Activated T-helper 17 cell treated with anti-CD3 and anti-CD28 coated beads, Interleukin-2, amount 50 U/mL, for 72 hours (primary cell): ENCODE results near the gene EFCAB5. TPM values are rescaled to one million over a fixed set of nuclear protein-coding genes. Genes with fewer than 3 reads are reported as not detected.
"Not testable (repeated sequence)": the region's sequence is repeated elsewhere in the genome, so short reads cannot be mapped to it uniquely, and the experiment has no call there.

ENCODE experiments used
- ATAC-seq: fragments of 150-1000 bp; cut with Tn5 transposase; replicated peaks from 2 replicates; pipeline ENCODE4 v1.10.0; 2021; ENCODE audit warnings: mild to moderate bottlenecking, moderate library complexity
- H3K27ac Mint-ChIP-seq: one replicate; pipeline ENCODE4 v1.8.0; 2022; ENCODE audit warnings: mixed read lengths
- H3K27me3 Mint-ChIP-seq: one replicate; pipeline ENCODE4 v1.8.0; 2022; ENCODE audit warnings: mixed read lengths
- H3K36me3 Mint-ChIP-seq: one replicate; pipeline ENCODE4 v1.8.0; 2022; ENCODE audit warnings: low read depth, mild to moderate bottlenecking, mixed read lengths
- H3K4me1 Mint-ChIP-seq: one replicate; pipeline ENCODE4 v1.8.0; 2022; ENCODE audit warnings: mixed read lengths
- H3K4me3 Mint-ChIP-seq: one replicate; pipeline ENCODE4 v1.8.0; 2022; ENCODE audit warnings: mild to moderate bottlenecking, mixed read lengths
- H3K9me3 Mint-ChIP-seq: one replicate; pipeline ENCODE4 v1.8.0; 2022; ENCODE audit warnings: mixed read lengths
- total RNA-seq, 2 donors: library from RNA; stranded (reverse); gene quantifications; one replicate each; pipeline ENCODE4 v1.2.3, GENCODE V29; 2022

EFCAB5 gene
- total RNA-seq, 2 donors from 2014 or later: 1.1 to 1.8 TPM

DNA sequence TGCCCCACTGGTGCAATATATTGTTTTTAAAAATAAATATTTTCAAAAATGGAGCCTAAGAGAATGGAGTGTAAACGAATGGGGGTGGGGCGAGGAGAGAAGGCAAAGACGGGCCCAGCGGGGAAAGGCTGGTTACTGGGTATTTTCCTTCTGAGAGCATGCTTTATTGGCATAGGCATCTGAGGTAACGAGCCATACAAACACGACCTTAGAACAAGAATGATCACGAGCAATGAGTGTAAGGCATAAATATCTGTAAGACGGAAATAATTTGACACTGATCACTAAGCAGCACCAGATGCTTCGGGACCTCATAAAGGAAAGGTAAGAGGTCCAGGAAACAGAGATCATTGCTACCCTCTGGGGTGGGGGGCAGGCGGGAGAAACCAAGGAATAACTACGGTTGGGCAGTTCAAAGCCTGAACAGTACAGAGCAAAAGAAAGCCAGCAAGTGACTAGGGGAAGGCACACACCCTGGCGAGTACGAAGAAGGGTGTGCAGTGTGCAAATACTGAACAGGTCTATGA is 12.4 kb upstream of the EFCAB5 start:
- Mint-ChIP-seq H3K27me3 (no peaks in the 10 kb centered on the region), H3K36me3 (peaks cover 26% of the 10 kb centered on the region), H3K4me3 (no peak overlapping the region), H3K9me3 (no peaks in the 10 kb centered on the region), H3K4me1 (peaks cover 15% of the 10 kb centered on the region), H3K27ac (no peak overlapping the region)
- ATAC-seq: no peak

DNA sequence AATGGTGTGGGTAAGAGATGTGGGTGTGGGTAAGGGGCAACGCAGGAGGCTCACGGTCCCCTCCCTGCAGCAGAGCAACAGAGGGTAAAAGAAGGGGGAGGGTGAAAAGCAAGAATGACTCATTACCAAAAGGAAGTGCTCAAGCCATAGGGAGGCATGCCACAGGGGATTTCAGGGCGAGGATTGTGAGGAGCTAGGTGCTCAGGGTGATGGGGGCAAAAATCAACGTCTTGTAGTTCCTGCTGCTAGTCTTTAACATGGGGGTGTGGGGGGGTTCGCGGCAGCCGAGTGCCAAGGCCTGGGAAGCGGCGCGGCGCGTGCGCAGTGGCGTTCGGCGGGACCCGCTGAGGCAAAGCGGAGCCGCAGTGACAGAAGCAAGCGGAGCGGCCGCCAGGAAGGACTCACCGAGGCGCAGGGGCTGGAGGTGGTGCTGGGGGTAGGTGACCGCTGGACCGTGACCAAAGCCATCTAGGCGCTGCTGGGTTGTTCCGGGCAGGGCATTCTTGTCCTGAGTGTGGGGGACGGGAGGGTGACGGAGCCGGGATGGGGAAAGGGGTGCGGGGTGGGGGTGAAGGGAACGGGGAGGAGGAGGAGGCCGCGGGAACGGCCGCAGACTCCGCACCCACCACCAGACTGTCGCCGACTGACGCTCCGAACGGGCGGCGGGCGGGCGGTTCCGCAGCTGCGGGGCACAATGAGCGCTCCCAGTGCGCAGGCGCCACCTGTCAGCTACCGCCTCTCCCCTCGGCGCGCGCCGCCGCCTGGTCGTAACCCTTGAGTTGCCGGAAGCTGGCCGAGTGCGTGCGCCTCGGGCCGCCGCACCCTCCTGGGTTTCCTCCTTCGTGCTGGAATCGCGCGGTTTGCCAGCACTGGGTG is 11.7 kb upstream of the EFCAB5 start, which contains the start of gene SSH2:
Gene SSH2, minus strand, starts transcription at position 696 of the 876 bp plus-strand sequence. Its CDS starts 228 bp downstream, at position 468.
- H3K27me3 Mint-ChIP-seq: no peaks in the 10 kb centered on the region
- peaks cover 26% of the 10 kb centered on the region for H3K36me3 Mint-ChIP-seq
- peaks cover 15% of the 10 kb centered on the region for H3K4me1 Mint-ChIP-seq
- no peaks in the 10 kb centered on the region for H3K9me3 Mint-ChIP-seq
- no peak within 1 kb of the TSS for H3K27ac Mint-ChIP-seq
- no peak within 1 kb of the TSS for H3K4me3 Mint-ChIP-seq
- peak; percentile 86 for ATAC-seq

DNA sequence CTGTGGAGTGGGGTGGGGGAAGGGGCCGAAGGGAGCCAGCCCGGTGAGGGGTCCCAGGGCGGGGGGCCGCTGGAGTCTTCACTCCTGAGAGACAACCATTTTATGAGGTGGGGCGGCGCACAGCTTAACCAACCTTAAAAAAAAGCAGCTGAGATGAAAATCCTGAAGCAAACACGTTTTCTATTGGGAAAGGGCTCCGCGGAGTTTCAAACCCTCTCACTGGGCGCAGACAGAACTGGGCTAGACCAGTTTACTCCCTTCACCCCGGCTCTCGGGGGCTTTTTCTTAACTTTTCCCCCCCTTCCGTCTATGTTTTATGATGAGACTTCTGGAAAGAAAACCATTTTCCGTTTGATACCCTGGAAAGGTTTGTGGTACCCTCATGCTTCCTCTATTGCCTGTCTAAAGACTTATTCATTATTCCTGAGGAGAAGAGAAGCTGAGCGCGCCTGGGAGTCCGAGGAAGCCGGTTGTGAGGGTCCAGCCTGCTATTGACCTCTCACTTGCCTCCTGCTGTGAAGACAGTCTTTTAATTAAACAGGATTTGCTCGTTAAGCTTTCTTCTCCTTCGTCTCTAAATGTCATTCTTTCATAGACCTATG is 10.9 kb upstream of the EFCAB5 start:
- Mint-ChIP-seq H3K9me3 (no peaks in the 10 kb centered on the region), H3K27ac (no peak overlapping the region), H3K36me3 (peaks cover 23% of the 10 kb centered on the region), H3K27me3 (no peaks in the 10 kb centered on the region), H3K4me3 (no peak overlapping the region), H3K4me1 (peaks cover 15% of the 10 kb centered on the region)
- ATAC-seq: peak; percentile 20

DNA sequence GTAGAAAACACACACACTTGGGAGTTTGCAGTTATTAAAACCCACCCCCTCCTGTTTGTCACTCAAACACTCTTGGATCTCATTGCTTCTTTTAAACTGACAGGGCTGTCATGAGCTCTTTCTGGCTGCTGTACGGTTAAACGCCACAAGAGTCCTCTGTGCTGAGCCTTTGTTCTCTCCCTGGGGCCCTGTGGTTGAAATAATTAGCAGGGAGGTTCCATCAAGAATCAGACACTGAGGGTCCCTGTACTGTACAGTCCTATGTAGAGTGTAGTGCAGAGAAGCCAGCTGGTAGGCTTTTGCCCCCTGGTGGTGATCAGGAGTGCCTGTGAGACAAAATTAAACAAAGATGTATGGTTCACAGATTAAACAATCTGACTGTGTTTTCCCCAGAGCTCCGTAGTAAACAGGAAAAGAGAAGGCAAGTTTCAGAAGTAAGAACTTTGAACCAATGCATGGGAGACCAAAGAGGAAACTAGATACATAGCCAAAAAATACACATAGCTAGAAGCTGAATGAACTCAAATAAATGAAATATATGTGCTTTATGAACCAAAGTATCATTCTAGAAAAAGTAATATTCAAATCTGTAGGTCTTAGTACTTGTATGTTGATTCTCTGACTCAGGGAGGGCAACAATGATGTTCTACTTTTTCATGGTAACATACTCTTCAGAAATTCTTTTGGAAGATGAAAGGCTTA is 10.1 kb upstream of the EFCAB5 start:
- Mint-ChIP-seq H3K36me3 (peaks cover 16% of the 10 kb centered on the region), H3K4me3 (no peak overlapping the region), H3K9me3 (no peaks in the 10 kb centered on the region), H3K27ac (no peak overlapping the region), H3K27me3 (no peaks in the 10 kb centered on the region), H3K4me1 (peaks cover 14% of the 10 kb centered on the region)
- peak; percentile 70 for ATAC-seq

- ATAC-seq: no peak
- Mint-ChIP-seq H3K4me3 (no peak overlapping the region), H3K27ac (no peak overlapping the region), H3K36me3 (peaks cover 10% of the 10 kb centered on the region), H3K9me3 (no peaks in the 10 kb centered on the region), H3K27me3 (no peaks in the 10 kb centered on the region), H3K4me1 (no peaks in the 10 kb centered on the region)
Observed at GRCh38 chr17:29933379-29933778, 8.1 kb upstream of the EFCAB5 start.

DNA sequence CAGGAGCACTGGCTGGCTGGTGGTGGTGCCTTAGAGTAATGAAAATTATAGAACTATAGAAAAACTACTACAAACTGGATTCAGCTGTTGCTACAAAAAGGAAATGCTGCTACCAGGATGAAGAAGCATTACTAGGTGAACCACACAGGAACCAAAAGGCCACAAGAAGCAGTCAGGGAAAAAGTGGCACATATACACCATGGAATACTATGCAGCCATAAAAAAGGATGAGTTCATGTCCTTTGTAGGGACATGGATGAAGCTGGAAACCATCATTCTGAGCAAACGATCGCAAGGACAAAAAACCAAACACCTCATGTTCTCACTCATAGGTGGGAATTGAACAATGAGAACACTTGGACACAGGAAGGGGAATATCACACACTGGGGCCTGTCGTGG is 5.5 kb upstream of the EFCAB5 start:
- H3K4me3 Mint-ChIP-seq, H3K36me3 Mint-ChIP-seq, H3K4me1 Mint-ChIP-seq, ATAC-seq, H3K9me3 Mint-ChIP-seq, H3K27ac Mint-ChIP-seq, H3K27me3 Mint-ChIP-seq: not testable (repeated sequence)

GRCh38 chr17:29936724-29937123 is 4.7 kb upstream of the EFCAB5 start:
- Mint-ChIP-seq H3K9me3 (no peaks in the 10 kb centered on the region), H3K27ac (no peak overlapping the region), H3K27me3 (no peaks in the 10 kb centered on the region), H3K36me3 (no peaks in the 10 kb centered on the region), H3K4me1 (no peaks in the 10 kb centered on the region), H3K4me3 (no peak overlapping the region)
- ATAC-seq: no peak

DNA sequence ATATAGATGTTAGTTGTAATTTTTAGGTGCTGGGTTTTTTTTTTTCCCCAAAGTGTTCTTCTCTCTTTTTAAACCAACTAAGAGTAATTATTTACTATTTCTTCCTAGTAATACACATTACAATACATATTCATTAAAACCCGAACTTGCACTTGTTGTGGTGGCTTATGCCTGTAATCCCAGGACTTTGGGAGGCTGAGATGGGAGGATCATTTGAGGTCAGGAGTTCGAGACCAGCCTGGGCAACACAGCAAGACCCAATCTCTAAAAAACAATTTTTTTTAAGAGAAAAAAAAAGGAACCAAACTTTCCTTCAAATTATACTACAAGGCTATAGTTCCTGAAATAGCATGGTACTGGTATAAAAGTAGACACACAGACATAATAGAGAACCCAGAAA is 3.8 kb downstream of the EFCAB5 start:
- no peak overlapping the region for H3K27ac Mint-ChIP-seq
- no peaks in the 10 kb centered on the region for H3K27me3 Mint-ChIP-seq
- no peaks in the 10 kb centered on the region for H3K9me3 Mint-ChIP-seq
- no peak for ATAC-seq
- no peaks in the 10 kb centered on the region for H3K36me3 Mint-ChIP-seq
- H3K4me1 Mint-ChIP-seq: no peaks in the 10 kb centered on the region
- no peak overlapping the region for H3K4me3 Mint-ChIP-seq

GRCh38 chr17:29948448-29949215 is 7.2 kb downstream of the EFCAB5 start:
- Mint-ChIP-seq H3K4me1 (no peaks in the 10 kb centered on the region), H3K9me3 (no peaks in the 10 kb centered on the region), H3K27me3 (no peaks in the 10 kb centered on the region), H3K27ac (no peak overlapping the region), H3K36me3 (no peaks in the 10 kb centered on the region), H3K4me3 (no peak overlapping the region)
- no peak for ATAC-seq

DNA sequence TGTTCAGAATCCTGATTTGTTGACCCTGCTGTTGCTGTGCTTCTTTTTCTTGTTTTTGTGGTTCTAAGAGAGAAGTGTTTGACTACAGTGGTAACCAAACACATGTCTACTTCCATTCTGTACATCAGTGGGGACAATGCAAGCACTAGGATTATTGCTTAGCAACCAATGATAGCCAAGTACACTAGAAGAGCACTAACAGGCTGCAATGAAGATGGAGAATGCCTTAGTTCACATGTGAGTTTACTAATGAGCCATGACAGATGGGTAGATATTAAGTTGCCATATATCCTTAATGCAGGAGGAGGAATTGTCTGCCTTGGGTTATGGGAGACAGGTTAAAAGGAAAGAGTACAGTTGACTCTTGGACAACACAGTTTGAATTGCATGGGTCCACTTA is 8.3 kb downstream of the EFCAB5 start:
- Mint-ChIP-seq H3K36me3 (no peaks in the 10 kb centered on the region), H3K4me1 (no peaks in the 10 kb centered on the region), H3K9me3 (no peaks in the 10 kb centered on the region), H3K27me3 (no peaks in the 10 kb centered on the region), H3K4me3 (no peak overlapping the region), H3K27ac (no peak overlapping the region)
- no peak for ATAC-seq

DNA sequence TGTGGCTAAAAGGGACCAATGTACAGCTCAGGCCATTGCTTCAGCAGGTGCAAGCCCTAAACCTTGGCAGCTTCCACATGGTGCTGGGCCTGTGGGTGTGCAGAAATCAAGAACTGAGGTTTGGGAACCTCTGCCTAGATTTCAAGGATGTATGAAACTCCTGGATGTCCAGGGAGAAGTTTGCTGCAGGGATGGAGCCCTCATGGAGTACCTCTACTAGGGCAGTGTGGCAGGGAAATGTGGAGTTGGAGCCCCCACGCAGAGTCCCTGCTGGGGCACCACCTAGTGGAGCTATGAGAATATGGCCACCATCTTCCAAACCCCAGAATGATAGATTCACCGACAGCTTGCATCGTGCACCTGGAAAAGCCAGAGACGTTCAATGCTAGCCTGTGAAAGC is 13.0 kb downstream of the EFCAB5 start:
- no peak for ATAC-seq
- Mint-ChIP-seq H3K36me3 (no peaks in the 10 kb centered on the region), H3K9me3 (no peaks in the 10 kb centered on the region), H3K27me3 (no peaks in the 10 kb centered on the region), H3K4me3 (no peak overlapping the region), H3K27ac (no peak overlapping the region), H3K4me1 (no peaks in the 10 kb centered on the region)

DNA sequence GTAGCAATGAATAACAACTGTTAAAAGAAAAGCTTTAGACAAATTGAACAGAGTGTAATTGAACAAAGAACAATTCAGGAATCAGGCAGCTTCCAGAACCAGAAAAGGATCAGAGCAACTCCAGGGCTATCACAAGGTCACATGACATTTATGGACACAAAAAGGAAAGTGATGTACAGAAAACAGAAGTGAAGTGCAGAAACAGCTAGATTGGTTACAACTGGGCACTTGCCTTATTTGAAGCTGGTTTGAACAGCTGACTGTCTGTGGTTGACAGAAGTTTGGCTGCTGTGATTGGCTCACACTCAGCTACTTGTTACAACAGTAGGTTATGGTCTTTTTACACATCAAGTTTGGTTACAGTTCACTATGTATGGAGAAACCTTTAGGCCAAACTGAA is 14.8 kb downstream of the EFCAB5 start:
- Mint-ChIP-seq H3K4me1 (no peaks in the 10 kb centered on the region), H3K27me3 (no peaks in the 10 kb centered on the region), H3K27ac (no peak overlapping the region), H3K9me3 (no peaks in the 10 kb centered on the region), H3K4me3 (no peak overlapping the region), H3K36me3 (no peaks in the 10 kb centered on the region)
- ATAC-seq: no peak

DNA sequence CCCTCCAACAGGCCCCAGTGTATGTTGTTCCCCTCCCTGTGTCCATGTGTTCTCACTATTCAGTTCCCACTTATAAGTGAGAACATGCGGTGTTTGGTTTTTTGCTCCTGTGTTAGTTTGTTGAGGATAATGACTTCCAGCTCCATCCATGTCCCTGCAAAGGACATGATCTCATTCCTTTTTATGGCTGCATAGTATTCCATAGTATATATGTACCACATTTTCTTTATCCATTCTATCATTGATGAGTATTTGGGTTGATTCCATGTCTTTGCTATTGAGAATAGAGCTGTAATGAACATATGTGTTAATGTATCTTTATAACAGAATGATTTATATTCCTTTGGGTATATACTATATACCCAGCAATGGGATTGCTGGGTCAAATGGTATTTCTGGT is 16.1 kb downstream of the EFCAB5 start:
- H3K9me3 Mint-ChIP-seq: not testable (repeated sequence)

More for the DNA sequence above, 16.1 kb downstream of the EFCAB5 start:
- not testable (repeated sequence) for H3K36me3 Mint-ChIP-seq, H3K27me3 Mint-ChIP-seq, ATAC-seq, H3K4me1 Mint-ChIP-seq, H3K27ac Mint-ChIP-seq, H3K4me3 Mint-ChIP-seq
